Measurements from ENCODE around the gene NTN3. TPM values are rescaled to one million over a fixed set of nuclear protein-coding genes. Genes with fewer than 3 reads are reported as not detected.

Gene NTN3
- total and polyA plus RNA-seq, 11 donors, result 0.09 to 0.50 (median 0.20) TPM; not detected in 5

- Histone ChIP-seq H3K4me1 (peaks cover 0 to 19% (median 10%) of the 10 kb centered on the region in 12 donors), H3K27me3 (no peaks in the 10 kb centered on the region), H3K9me3 (no peaks in the 10 kb centered on the region), H3K27ac (peak within 1 kb of the TSS in 8 of 12 donors; percentile 3 to 68 (median 55)), H3K36me3 (peaks cover 0 to 11% (median 0%) of the 10 kb centered on the region in 9 donors), H3K4me3 (peak within 1 kb of the TSS; percentile 44 to 74 (median 60))
- ATAC-seq (peak; percentile 98 to 100 (median 98)), DNase-seq (peak; percentile 96 to 98 (median 98))
- TF ChIP-seq, protein P1, sequence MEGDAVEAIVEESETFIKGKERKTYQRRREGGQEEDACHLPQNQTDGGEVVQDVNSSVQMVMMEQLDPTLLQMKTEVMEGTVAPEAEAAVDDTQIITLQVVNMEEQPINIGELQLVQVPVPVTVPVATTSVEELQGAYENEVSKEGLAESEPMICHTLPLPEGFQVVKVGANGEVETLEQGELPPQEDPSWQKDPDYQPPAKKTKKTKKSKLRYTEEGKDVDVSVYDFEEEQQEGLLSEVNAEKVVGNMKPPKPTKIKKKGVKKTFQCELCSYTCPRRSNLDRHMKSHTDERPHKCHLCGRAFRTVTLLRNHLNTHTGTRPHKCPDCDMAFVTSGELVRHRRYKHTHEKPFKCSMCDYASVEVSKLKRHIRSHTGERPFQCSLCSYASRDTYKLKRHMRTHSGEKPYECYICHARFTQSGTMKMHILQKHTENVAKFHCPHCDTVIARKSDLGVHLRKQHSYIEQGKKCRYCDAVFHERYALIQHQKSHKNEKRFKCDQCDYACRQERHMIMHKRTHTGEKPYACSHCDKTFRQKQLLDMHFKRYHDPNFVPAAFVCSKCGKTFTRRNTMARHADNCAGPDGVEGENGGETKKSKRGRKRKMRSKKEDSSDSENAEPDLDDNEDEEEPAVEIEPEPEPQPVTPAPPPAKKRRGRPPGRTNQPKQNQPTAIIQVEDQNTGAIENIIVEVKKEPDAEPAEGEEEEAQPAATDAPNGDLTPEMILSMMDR (IDR thresholded peaks at IDR 0.05), result no peak
- no peak for TF ChIP-seq POLR2A (IDR thresholded peaks at IDR 0.05)
- intact Hi-C loops (cut with DNase I), result loop anchor here in 1 of 10 donors (1.0 kb wide), 1 partner anchor 16 kb away; no protein-coding TSS in a partner anchor
- WGBS, 4 donors, result 0 to 1% (median 1%) methylated on average over 40 to 66 of the region's 66 CpGs
These were observed 11.3 kb upstream of the NTN3 start, which contains the start of gene TEDC2 for GRCh38 chr16:2459647-2460390. Gene TEDC2 (plus strand): TSS chr16:2460109. CDS start chr16:2460145, 36 bp downstream.

DNA sequence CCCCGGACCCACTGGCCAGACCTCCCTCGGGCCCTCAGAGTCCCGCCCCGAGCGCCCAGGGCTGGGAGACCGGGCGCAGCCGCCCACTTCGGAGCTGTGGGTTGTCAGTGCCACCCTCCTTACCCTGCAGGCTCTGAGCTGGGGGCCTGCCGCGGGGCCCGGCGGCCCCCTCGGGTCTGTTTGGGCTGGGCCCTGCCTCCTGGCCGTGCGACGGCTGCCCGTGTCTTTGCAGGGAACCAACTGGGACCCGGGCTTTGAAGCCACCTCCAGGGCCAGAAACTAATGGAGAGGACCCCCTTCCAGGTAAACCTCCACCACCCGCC is 10.7 kb upstream of the NTN3 start:
- no peak for ATAC-seq
- no peak for DNase-seq
- intact Hi-C loops (cut with DNase I), result no loop called here
- Histone ChIP-seq H3K27ac (peak overlapping the region in 1 of 12 donors; percentile 67), H3K4me3 (peak overlapping the region; percentile 44 to 74 (median 60)), H3K4me1 (peaks cover 0 to 19% (median 10%) of the 10 kb centered on the region in 12 donors), H3K9me3 (no peaks in the 10 kb centered on the region), H3K27me3 (no peaks in the 10 kb centered on the region), H3K36me3 (peaks cover 0 to 11% (median 0%) of the 10 kb centered on the region in 9 donors)
- TF ChIP-seq, protein P1 (IDR thresholded peaks at IDR 0.05), result no peak
- no peak for TF ChIP-seq POLR2A (IDR thresholded peaks at IDR 0.05)
- 0 to 6% (median 3%) methylated on average over 5 to 20 of the region's 20 CpGs for WGBS, 4 donors

GRCh38 chr16:2460916-2461315 is 10.2 kb upstream of the NTN3 start:
- Histone ChIP-seq H3K4me1 (peaks cover 0 to 19% (median 10%) of the 10 kb centered on the region in 12 donors), H3K9me3 (no peaks in the 10 kb centered on the region), H3K36me3 (peaks cover 0 to 11% (median 0%) of the 10 kb centered on the region in 9 donors), H3K27ac (no peak overlapping the region), H3K4me3 (peak overlapping the region in 1 of 12 donors; percentile 60), H3K27me3 (no peaks in the 10 kb centered on the region)
- no peak for DNase-seq
- no peak for ATAC-seq
- intact Hi-C loops (cut with DNase I), result no loop called here
- TF ChIP-seq POLR2A (IDR thresholded peaks at IDR 0.05), result no peak
- TF ChIP-seq, protein P1 (IDR thresholded peaks at IDR 0.05), result no peak
- WGBS, 4 donors, result 80 to 85% (median 83%) methylated on average over 9 to 13 of the region's 13 CpGs

DNA sequence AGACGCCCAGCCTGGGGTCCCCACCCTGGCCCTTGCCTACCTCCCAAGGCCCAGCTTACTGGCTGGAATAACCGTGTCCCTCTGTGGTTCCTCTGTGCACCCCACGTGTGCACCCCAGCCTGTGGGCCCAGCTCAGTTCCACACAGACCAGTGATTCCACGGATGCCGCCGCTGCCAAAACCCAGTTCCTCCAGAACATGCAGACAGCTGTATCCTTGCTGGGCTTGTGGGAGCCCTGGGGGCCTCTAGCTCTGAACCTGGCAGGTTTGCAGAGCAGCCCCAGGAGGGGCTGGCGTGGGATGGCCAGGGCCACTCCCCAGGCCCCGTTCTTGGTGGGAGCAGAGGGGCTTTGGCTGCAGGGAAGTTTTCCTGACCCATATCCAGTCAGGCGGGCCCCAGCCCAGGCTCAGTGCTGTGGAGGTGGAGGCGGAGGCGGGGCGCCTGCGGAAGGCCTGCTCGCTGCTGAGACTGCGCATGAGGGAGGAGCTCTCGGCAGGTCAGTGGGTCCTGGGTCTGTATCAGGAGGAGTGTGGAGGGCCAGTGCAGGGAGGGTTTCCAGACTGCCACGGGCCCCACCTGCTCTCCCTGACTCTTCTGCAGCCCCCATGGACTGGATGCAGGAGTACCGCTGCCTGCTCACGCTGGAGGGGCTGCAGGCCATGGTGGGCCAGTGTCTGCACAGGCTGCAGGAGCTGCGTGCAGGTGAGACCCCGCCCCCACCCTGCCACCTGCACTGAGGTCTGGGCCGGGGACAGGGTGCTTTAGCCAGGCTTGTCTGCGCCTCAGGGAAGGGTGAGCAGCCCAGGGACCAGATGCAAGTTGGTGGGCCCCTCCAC is 8.8 kb upstream of the NTN3 start:
- Histone ChIP-seq H3K4me3 (no peak overlapping the region), H3K27me3 (peaks cover 0 to 4% (median 0%) of the 10 kb centered on the region in 9 donors), H3K4me1 (peaks cover 0 to 21% (median 10%) of the 10 kb centered on the region in 12 donors), H3K36me3 (peaks cover 0 to 1% (median 0%) of the 10 kb centered on the region in 9 donors), H3K27ac (no peak overlapping the region), H3K9me3 (no peaks in the 10 kb centered on the region)
- intact Hi-C loops (cut with DNase I), result no loop called here
- TF ChIP-seq, protein P1 (IDR thresholded peaks at IDR 0.05), result no peak
- 86 to 95% (median 93%) methylated on average over 6 to 23 of the region's 23 CpGs for WGBS, 4 donors
- DNase-seq, result no peak
- no peak for ATAC-seq

Data from heart left ventricle (tissue), 16 donors.